ENCODE data around the gene RGS6.

RGS6 gene

GRCh38 chr14:72332046-72332445 is 399.8 kb downstream of the RGS6 start:
- no peak for TF ChIP-seq CTCF (IDR thresholded peaks at IDR 0.05; ENCODE audit: extremely low read depth, insufficient read depth, missing control alignments)
- DNase-seq (ENCODE audit: low spot score), result no peak
- in situ Hi-C loops (cut with MboI; ENCODE audit: low pct_unique_long_range_greater_than_20kb, low sequenced_read_pairs, unreplicated experiment), result no loop called here

GRCh38 chr14:72332871-72333270 is 400.6 kb downstream of the RGS6 start:
- no peak for TF ChIP-seq CTCF (IDR thresholded peaks at IDR 0.05; ENCODE audit: extremely low read depth, insufficient read depth, missing control alignments)
- DNase-seq (ENCODE audit: low spot score), result no peak
- in situ Hi-C loops (cut with MboI; ENCODE audit: low pct_unique_long_range_greater_than_20kb, low sequenced_read_pairs, unreplicated experiment), result no loop called here

DNA sequence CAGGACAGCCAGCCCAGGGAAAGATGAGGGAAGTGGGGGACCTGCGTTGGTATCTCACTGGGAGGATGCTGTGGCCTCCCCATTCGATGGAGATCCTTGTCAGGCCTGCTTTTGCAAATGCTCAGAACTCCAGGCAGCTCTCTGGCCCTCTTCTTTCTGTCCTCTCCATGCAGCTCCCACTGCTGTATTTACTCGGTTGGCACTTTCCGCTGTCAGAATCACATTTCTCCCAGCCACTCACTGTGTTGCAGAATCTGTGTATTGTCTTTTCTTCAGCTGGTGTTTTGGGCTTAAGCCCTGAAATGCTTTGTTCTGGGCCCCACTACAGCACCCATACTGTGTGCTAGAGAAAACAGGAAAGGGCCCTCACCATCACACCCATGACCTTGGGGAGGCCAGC is 401.1 kb downstream of the RGS6 start:
- in situ Hi-C loops (cut with MboI; ENCODE audit: low pct_unique_long_range_greater_than_20kb, low sequenced_read_pairs, unreplicated experiment), result no loop called here
- no peak for TF ChIP-seq CTCF (IDR thresholded peaks at IDR 0.05; ENCODE audit: extremely low read depth, insufficient read depth, missing control alignments)

DNA sequence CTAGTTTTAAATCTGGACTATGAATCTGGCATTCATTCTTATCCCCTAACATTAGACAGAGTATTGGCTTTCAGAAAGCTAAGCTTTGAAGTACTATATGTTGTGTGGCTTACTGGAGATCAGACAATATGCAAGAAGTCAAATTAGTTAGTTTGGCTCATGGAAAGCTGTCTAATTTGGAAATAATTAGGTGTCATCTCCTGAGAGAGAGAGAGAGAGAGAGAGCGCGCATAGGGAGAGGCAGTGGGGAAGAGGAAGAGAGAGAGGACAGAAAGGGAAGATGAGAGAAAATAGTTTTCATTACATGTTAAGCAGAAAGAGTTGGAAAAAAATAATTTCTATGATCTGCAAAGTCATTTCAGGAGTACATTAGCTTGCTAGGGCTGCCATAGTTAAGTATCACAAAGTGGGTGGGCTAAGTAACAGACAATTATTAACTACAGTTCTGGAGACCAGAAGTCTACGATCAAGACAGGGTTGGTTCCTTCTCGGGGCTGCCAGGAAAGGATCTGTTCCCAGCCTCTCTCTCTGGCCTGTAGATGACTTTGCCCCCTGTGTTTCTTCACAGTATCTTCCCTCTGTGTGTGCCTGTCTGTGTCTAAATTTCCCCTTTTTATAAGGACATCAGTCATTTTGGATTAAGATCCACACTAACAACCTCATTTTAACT is 404.2 kb downstream of the RGS6 start:
- in situ Hi-C loops (cut with MboI; ENCODE audit: low pct_unique_long_range_greater_than_20kb, low sequenced_read_pairs, unreplicated experiment), result no loop called here
- no peak for DNase-seq (ENCODE audit: low spot score)
- TF ChIP-seq CTCF (IDR thresholded peaks at IDR 0.05; ENCODE audit: extremely low read depth, insufficient read depth, missing control alignments), result no peak

More for the DNA sequence above, 401.1 kb downstream of the RGS6 start:
- no peak for DNase-seq (ENCODE audit: low spot score)

- in situ Hi-C loops (cut with MboI; ENCODE audit: low pct_unique_long_range_greater_than_20kb, low sequenced_read_pairs, unreplicated experiment), result no loop called here
- no peak for DNase-seq (ENCODE audit: low spot score)
- no peak for TF ChIP-seq CTCF (IDR thresholded peaks at IDR 0.05; ENCODE audit: extremely low read depth, insufficient read depth, missing control alignments)
These were observed 409.0 kb downstream of the RGS6 start for GRCh38 chr14:72341237-72341636.

- no peak for DNase-seq (ENCODE audit: low spot score)
- in situ Hi-C loops (cut with MboI; ENCODE audit: low pct_unique_long_range_greater_than_20kb, low sequenced_read_pairs, unreplicated experiment), result no loop called here
- TF ChIP-seq CTCF (IDR thresholded peaks at IDR 0.05; ENCODE audit: extremely low read depth, insufficient read depth, missing control alignments), result no peak
These were observed 409.5 kb downstream of the RGS6 start for GRCh38 chr14:72341686-72342085.

Measured in GM13977 (cell line).